ENCODE results near the gene TIGD1.
A peak's percentile ranks its signal among the peaks of the same experiment; 100 is the strongest.
"Not testable (repeated sequence)": the region's sequence is repeated elsewhere in the genome, so short reads cannot be mapped to it uniquely, and the experiment has no call there.

The TIGD1 gene

DNA sequence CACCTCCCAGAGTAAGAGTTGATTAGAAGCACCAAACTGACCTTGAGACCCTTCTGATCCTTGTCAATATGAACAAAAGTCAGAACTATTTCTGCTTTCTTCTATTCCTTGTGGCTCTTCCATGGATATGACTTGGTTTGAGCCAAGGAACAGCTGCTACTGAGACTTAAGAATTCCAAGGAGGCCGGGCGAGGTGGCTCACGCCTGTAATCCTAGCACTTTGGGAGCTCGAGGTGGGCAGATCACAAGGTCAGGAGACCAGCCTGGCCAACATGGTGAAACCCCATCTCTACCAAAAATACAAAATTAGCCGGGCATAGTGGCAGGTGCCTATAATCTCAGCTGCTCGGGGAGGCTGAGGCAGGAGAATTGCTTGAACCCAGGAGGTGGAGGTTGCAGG is 20.1 kb upstream of the TIGD1 start:
- DNase-seq (ENCODE audit: low spot score): not testable (repeated sequence)

GRCh38 chr2:232569541-232569940 is 19.2 kb upstream of the TIGD1 start:
- DNase-seq (ENCODE audit: low spot score): no peak

DNA sequence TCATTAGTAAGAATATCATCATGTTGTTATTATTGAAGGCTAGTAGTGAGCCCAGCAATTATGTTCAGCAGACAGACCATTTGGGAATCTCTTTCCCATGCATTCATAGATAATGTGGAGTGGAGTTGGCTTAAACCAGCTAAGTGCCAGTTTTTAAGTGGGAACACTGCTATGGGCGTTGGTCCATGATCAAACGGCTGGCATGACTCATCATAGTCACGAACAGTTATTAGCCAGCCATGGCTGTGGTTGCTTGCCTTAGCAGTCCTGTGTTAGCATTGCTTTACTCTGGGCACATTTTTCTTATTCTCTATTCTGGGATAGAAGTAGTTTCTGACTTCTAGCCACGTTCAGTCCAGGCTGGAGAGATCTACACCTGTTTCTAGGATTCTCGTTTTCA is 17.8 kb upstream of the TIGD1 start:
- DNase-seq (ENCODE audit: low spot score): no peak

DNA sequence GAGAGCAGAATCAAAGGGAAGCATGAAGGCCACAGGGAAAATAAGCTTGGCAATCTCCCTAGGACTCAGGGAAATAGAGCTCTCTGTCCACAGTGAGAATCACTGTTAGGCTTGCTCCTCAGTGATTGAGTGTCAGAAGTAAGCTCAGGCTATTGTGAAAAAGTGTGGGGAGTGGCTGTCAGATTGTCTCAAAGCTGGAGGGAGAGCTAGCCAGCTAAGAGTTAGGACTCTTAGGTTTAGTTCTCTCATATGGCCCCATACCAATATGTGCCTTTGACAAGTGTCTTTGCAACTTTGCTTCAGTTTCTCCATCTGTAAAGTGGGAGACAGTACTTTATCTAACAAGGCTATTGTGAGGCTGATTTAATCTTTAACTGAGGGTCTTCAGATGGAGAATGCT is 17.4 kb upstream of the TIGD1 start:
- no peak for DNase-seq (ENCODE audit: low spot score)

- no peak for DNase-seq (ENCODE audit: low spot score)
These were observed 13.2 kb upstream of the TIGD1 start for GRCh38 chr2:232563580-232563979.

DNA sequence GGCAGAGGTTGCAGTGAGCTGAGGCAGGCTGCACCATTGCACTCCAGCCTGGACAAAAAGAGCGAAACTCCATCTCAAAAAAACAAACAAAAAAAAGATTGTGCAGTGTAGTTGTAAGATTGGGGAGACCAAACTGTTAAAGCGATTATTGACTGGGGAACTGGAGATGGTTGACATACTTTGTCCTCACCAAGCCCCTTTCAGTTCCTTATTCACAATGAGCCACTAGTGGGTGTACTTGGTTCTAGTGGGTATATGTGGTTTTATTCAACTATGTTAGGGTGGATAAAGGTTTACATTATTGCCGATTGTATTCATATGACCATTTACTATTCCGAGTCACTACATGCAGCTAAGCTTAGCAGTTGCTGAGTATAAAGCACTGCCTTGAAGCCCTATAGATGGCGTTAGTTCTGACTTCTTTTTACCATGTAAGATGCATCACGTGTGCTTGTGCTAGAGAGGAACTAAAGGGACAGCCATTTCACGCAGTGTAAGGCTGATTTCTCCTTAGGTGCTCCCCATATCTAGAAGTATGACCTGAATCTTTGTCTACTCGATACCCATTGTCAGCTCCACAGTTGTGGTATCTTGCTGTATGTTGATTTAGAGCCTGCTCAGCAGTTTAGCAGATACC is 12.3 kb upstream of the TIGD1 start:
- no peak for DNase-seq (ENCODE audit: low spot score)

GRCh38 chr2:232556426-232556825 is 6.1 kb upstream of the TIGD1 start:
- no peak for DNase-seq (ENCODE audit: low spot score)

GRCh38 chr2:232551776-232552175 is 1.4 kb upstream of the TIGD1 start:
- DNase-seq (ENCODE audit: low spot score): no peak

- no peak for DNase-seq (ENCODE audit: low spot score)
These were observed 887 bp upstream of the TIGD1 start for GRCh38 chr2:232551250-232551638.

- DNase-seq (ENCODE audit: low spot score): peak; percentile 15
These were observed 553 bp downstream of the TIGD1 start for GRCh38 chr2:232549655-232550353.

GRCh38 chr2:232547991-232548390 is 2.4 kb downstream of the TIGD1 start:
- DNase-seq (ENCODE audit: low spot score): no peak

DNA sequence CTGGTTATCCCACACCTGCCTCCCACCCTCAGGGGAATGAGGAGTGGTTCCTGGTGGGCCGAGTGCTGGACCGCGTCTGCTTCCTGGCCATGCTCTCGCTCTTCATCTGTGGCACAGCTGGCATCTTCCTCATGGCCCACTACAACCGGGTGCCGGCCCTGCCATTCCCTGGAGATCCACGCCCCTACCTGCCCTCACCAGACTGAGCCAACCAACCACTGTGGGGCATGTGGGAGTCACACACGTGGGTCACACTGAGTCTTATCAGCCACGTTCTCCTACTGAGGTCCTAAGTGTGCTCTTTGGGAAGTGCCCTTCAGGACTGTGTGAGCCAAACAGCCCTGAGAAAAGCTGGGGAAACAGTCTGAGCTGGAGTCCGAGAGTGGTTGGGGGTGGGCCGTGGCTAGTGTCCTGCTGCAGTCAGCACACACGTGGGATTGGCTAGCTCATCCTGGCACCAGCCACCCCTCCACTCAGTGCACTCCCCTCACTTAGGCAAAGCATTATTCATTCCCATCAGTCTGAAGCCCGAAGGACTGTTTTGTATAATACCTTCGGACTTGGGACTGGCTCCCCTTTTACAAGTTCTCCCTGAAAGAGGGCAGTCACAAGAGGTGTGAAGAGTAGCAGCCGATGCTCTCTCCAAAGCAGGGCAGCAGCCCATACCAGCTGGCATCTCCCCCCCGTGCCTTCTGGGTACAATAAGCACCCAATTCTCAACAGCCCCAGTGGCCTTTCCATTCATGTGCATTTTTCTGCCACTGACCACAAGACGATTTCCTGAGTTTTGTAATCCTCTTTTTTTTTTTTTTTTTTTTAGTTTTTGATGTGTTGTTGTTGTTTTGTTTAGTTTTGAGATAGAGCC is 4.6 kb downstream of the TIGD1 start:
- no peak for DNase-seq (ENCODE audit: low spot score)

- DNase-seq (ENCODE audit: low spot score): no peak
These were observed 5.7 kb downstream of the TIGD1 start for GRCh38 chr2:232544674-232545073.

- DNase-seq (ENCODE audit: low spot score): no peak
These were observed 6.3 kb downstream of the TIGD1 start for GRCh38 chr2:232543928-232544631.

DNA sequence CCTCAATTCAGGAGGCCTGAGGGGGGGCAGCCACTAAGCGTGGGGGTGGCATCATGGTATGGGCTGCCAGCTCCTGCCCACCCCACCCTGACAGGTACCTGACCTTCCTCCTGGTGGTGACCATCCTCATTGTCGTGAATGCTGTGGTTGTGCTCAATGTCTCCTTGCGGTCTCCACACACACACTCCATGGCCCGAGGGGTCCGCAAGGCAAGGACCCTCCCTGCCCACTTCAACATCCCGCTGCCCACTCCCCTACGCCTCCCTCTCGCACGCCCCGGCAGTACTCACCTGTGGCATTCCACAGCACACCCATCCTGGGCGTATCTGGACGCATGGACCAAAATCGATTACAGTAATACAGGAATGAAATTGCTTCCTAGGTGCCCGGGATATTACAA is 6.9 kb downstream of the TIGD1 start:
- DNase-seq (ENCODE audit: low spot score): no peak

GRCh38 chr2:232542715-232543467 is 7.5 kb downstream of the TIGD1 start:
- no peak for DNase-seq (ENCODE audit: low spot score)

GRCh38 chr2:232541961-232542714 is 8.2 kb downstream of the TIGD1 start:
- no peak for DNase-seq (ENCODE audit: low spot score)

DNA sequence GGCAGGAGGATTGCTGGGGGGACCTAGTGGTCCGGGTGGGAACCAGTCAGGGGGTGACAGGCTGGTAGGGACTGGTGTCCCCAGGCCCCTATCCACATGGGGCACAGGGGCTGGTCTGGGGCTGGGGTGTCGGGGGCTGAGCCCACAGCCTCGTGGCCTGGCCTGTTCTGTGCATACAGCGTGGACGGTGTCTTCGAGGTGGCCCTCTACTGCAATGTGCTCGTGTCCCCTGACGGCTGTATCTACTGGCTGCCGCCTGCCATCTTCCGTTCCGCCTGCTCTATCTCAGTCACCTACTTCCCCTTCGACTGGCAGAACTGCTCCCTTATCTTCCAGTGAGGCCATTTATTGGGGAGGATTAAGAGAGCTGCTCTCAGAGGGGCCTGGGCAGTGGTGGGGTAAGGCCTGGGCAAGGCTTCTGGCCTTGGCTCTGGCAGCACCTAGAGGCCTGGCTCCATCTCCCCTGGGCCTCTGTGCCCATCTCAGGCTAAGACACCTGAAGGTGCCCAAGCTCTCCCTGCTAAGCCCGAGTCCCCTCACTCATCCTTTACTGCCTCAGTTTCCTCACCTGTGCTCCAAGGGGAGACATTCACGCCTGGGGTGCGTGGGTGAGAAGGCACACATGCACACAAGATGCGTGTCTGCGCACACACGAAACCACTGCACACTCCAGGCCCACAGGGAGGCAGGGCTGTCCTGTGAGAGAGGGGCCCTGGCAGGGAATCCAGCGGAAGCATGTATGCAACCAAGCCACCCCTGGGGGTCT is 9.0 kb downstream of the TIGD1 start:
- no peak for DNase-seq (ENCODE audit: low spot score)

DNA sequence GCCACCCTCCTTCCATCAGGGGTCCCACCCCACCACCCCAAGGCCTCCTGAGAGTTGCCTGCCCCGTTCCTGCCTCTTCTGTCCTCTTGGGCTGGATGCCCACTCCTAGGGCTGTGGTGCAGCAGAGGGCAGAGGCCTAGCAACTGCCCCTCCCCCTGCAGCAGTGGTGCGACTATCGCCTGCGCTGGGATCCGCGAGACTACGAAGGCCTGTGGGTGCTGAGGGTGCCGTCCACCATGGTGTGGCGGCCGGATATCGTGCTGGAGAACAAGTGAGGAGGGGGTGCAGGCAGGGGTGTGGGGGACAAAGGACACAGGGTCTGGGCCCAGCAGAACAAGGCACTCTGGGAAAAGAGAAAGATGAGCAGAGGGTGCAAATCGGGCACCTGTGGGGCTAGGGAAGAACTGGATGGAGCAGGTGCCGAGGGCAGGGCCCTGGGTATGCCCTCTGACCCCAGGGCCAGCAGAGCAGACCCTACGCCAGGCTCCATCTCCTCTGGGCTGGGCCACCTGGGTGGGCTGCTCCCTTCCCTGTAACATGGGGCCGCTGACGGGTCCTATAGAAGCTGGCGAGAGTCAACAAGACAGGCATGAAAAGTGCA is 9.8 kb downstream of the TIGD1 start:
- no peak for DNase-seq (ENCODE audit: low spot score)

Data from activated CD4-positive, alpha-beta T cell treated with anti-CD3 and anti-CD28 coated beads, Interleukin-2, Interleukin-4, amounts not matched to agents 100 ng/mL and 50 ng/mL, durations not matched to agents 16 hours and 8 hours (primary cell).